Mesenteric fat pad (tissue), 1 donor: ENCODE data around the gene XXYLT1. TPM values are rescaled to one million over a fixed set of nuclear protein-coding genes. Genes with fewer than 3 reads are reported as not detected.

Experiments used
- DNase-seq: peaks from one replicate; pipeline ENCODE4 v3.0.0-alpha.2; 2020; ENCODE audit warnings: low spot score
- total RNA-seq: library from RNA; stranded (reverse); fragmentation: NEBNext Ultra II Directional; extraction: Animal tissue kit (Norgen Biotek cat#: 25700); gene quantifications from one replicate; pipeline ENCODE4 v1.2.1, GENCODE V29; 2021
- donor health status: DM: yes; HTN: yes; CAD: no.

Gene XXYLT1
- total RNA-seq, 1 donor from 2014 or later = 17.0 TPM

- peak; percentile 90 for DNase-seq
Observed at GRCh38 chr3:195209847-195210265, 61.1 kb downstream of the XXYLT1 start.

- peak; percentile 86 for DNase-seq
Observed at GRCh38 chr3:195209083-195209846, 61.7 kb downstream of the XXYLT1 start.

GRCh38 chr3:195208631-195209030 is 62.3 kb downstream of the XXYLT1 start:
- DNase-seq = no peak

GRCh38 chr3:195208183-195208582 is 62.8 kb downstream of the XXYLT1 start:
- DNase-seq = no peak

GRCh38 chr3:195207731-195208130 is 63.2 kb downstream of the XXYLT1 start:
- peak; percentile 86 for DNase-seq

GRCh38 chr3:195207056-195207455 is 63.9 kb downstream of the XXYLT1 start:
- DNase-seq = peak; percentile 84

- DNase-seq = no peak
Observed at GRCh38 chr3:195204360-195205163, 66.4 kb downstream of the XXYLT1 start.

GRCh38 chr3:195203606-195204005 is 67.4 kb downstream of the XXYLT1 start:
- DNase-seq = no peak

GRCh38 chr3:195201295-195201694 is 69.7 kb downstream of the XXYLT1 start:
- no peak for DNase-seq

- no peak for DNase-seq
Observed at GRCh38 chr3:195200010-195200822, 70.7 kb downstream of the XXYLT1 start.

GRCh38 chr3:195198426-195199346 is 72.3 kb downstream of the XXYLT1 start:
- no peak for DNase-seq

GRCh38 chr3:195197765-195198425 is 73.1 kb downstream of the XXYLT1 start:
- DNase-seq = no peak

GRCh38 chr3:195196266-195196665 is 74.7 kb downstream of the XXYLT1 start:
- DNase-seq = no peak

GRCh38 chr3:195195321-195196209 is 75.4 kb downstream of the XXYLT1 start:
- DNase-seq = no peak

GRCh38 chr3:195194559-195195206 is 76.3 kb downstream of the XXYLT1 start:
- no peak for DNase-seq

GRCh38 chr3:195191580-195191979 is 79.4 kb downstream of the XXYLT1 start:
- no peak for DNase-seq

GRCh38 chr3:195189821-195190220 is 81.1 kb downstream of the XXYLT1 start:
- DNase-seq = no peak

- DNase-seq = no peak
Observed at GRCh38 chr3:195188426-195188927, 82.5 kb downstream of the XXYLT1 start.
